H7 (cell line): ENCODE results near the gene MUC4. TPM values are rescaled to one million over a fixed set of nuclear protein-coding genes. Genes with fewer than 3 reads are reported as not detected.
"Not testable (repeated sequence)": the region's sequence is repeated elsewhere in the genome, so short reads cannot be mapped to it uniquely, and the experiment has no call there.

ENCODE experiments used
- DNase-seq: peaks from one replicate; pipeline ENCODE4 v3.0.0; 2012
- H3K27me3 ChIP-seq: 2 replicates; pipeline ENCODE4 v1.6.0; 2011; ENCODE audit warnings: mild to moderate bottlenecking, low read length; ENCODE audit not compliant: control insufficient read depth, insufficient read depth
- H3K36me3 ChIP-seq: replicated peaks from 2 replicates; pipeline ENCODE4 v1.5.1; 2011; ENCODE audit warnings: low read length; ENCODE audit not compliant: control insufficient read depth, insufficient read depth
- H3K4me3 ChIP-seq: 2 replicates; pipeline ENCODE4 v1.5.1; 2011; ENCODE audit warnings: low read depth, mild to moderate bottlenecking, control low read depth, low read length, moderate library complexity; ENCODE audit not compliant: insufficient read depth
- total RNA-seq: library from RNA; depleted of rRNA; stranded (reverse); fragments of >200 nt; shearing (Covaris generic); gene quantifications from 2 replicates; pipeline ENCODE4 v1.2.3, GENCODE V29; 2014

MUC4 gene
- total RNA-seq, 1 experiment from 2014 or later = 3.5 TPM

- Histone ChIP-seq H3K36me3 (no peaks in the 10 kb centered on the region), H3K4me3 (no peak overlapping the region), H3K27me3 (peaks cover 19% of the 10 kb centered on the region)
- no peak for DNase-seq
These were observed 67.3 kb downstream of the MUC4 start for GRCh38 chr3:195744437-195744836.

- DNase-seq = peak; percentile 65
- H3K36me3 ChIP-seq = no peaks in the 10 kb centered on the region
- H3K27me3 ChIP-seq = no peaks in the 10 kb centered on the region
- H3K4me3 ChIP-seq = no peak overlapping the region
These were observed 72.1 kb downstream of the MUC4 start for GRCh38 chr3:195739561-195740111.

GRCh38 chr3:195738274-195739044, 73.3 kb downstream of the MUC4 start:
- Histone ChIP-seq H3K36me3 (no peaks in the 10 kb centered on the region), H3K27me3 (no peaks in the 10 kb centered on the region), H3K4me3 (no peak overlapping the region)
- DNase-seq = peak; percentile 30

GRCh38 chr3:195737782-195738181, 73.9 kb downstream of the MUC4 start:
- H3K27me3 ChIP-seq, H3K36me3 ChIP-seq, DNase-seq, H3K4me3 ChIP-seq: not testable (repeated sequence)

- peak; percentile 37 for DNase-seq
- H3K27me3 ChIP-seq = no peaks in the 10 kb centered on the region
- no peaks in the 10 kb centered on the region for H3K36me3 ChIP-seq
- no peak overlapping the region for H3K4me3 ChIP-seq
These were observed 74.8 kb downstream of the MUC4 start for GRCh38 chr3:195736866-195737490.

GRCh38 chr3:195735036-195735695, 76.6 kb downstream of the MUC4 start:
- Histone ChIP-seq H3K27me3 (no peaks in the 10 kb centered on the region), H3K36me3 (no peaks in the 10 kb centered on the region), H3K4me3 (no peak overlapping the region)
- peak; percentile 15 for DNase-seq

GRCh38 chr3:195732940-195733339, 78.8 kb downstream of the MUC4 start:
- DNase-seq = peak; percentile 29
- H3K36me3 ChIP-seq = no peaks in the 10 kb centered on the region
- H3K27me3 ChIP-seq = no peaks in the 10 kb centered on the region; the same call in 1 of the 2 replicates
- H3K4me3 ChIP-seq = no peak overlapping the region

- no peaks in the 10 kb centered on the region; the same call in 1 of the 2 replicates for H3K27me3 ChIP-seq
- no peaks in the 10 kb centered on the region for H3K36me3 ChIP-seq
- peak; percentile 38 for DNase-seq
- no peak overlapping the region for H3K4me3 ChIP-seq
These were observed 80.3 kb downstream of the MUC4 start for GRCh38 chr3:195731356-195731905.

GRCh38 chr3:195729476-195730251, 82.1 kb downstream of the MUC4 start:
- no peak overlapping the region for H3K4me3 ChIP-seq
- no peaks in the 10 kb centered on the region for H3K36me3 ChIP-seq
- peak; percentile 48 for DNase-seq
- H3K27me3 ChIP-seq = no peaks in the 10 kb centered on the region; the same call in 1 of the 2 replicates

GRCh38 chr3:195728789-195729188, 82.9 kb downstream of the MUC4 start:
- not testable (repeated sequence) for DNase-seq, H3K27me3 ChIP-seq, H3K4me3 ChIP-seq, H3K36me3 ChIP-seq

GRCh38 chr3:195727606-195728195, 84.0 kb downstream of the MUC4 start:
- DNase-seq = no peak
- Histone ChIP-seq H3K36me3 (no peaks in the 10 kb centered on the region), H3K4me3 (no peak overlapping the region), H3K27me3 (no peaks in the 10 kb centered on the region; the same call in 1 of the 2 replicates)

- not testable (repeated sequence) for H3K4me3 ChIP-seq, H3K36me3 ChIP-seq
These were observed 85.6 kb downstream of the MUC4 start for GRCh38 chr3:195725916-195726740.

GRCh38 chr3:195724363-195724762, 87.4 kb downstream of the MUC4 start:
- not testable (repeated sequence) for DNase-seq, H3K27me3 ChIP-seq, H3K4me3 ChIP-seq, H3K36me3 ChIP-seq

More at GRCh38 chr3:195725916-195726740, 85.6 kb downstream of the MUC4 start:
- not testable (repeated sequence) for DNase-seq, H3K27me3 ChIP-seq
